Gastroesophageal sphincter (tissue), 4 donors: Measurements from ENCODE around the gene SLC37A4. TPM values are rescaled to one million over a fixed set of nuclear protein-coding genes. Genes with fewer than 3 reads are reported as not detected.

Source experiments
- ATAC-seq: fragments of 150-250 bp; one replicate; pipeline ENCODE4 v1.9.1; 2016; ENCODE audit warnings: mild to moderate bottlenecking, moderate library complexity
- H3K27ac ChIP-seq, 4 donors: fragments of 200-600 bp; sonication (generic) in 3 of 4; 1 replicate in 3 of 4; 2 replicates in 1 of 4; pipeline ENCODE4 v1.5.1; 2016 to 2019
- H3K27me3 ChIP-seq: fragments of 200-600 bp; sonication (generic); one replicate; pipeline ENCODE4 v1.5.1; 2019
- H3K36me3 ChIP-seq, 2 donors: fragments of 200-600 bp; sonication (generic); one replicate each; pipeline ENCODE4 v1.5.1; 2019; ENCODE audit warnings: control low read depth in 1 of 2
- H3K4me1 ChIP-seq, 3 donors: fragments of 200-600 bp; sonication (generic); 1 replicate in 2 of 3; 2 replicates in 1 of 3; pipeline ENCODE4 v1.5.1; 2016 to 2019; ENCODE audit warnings: control low read depth in 2 of 3
- H3K4me3 ChIP-seq, 2 donors: fragments of 200-600 bp; sonication (generic); one replicate each; pipeline ENCODE4 v1.5.1; 2019; ENCODE audit warnings: mild to moderate bottlenecking in 1 of 2, moderate library complexity in 1 of 2
- H3K9me3 ChIP-seq, 3 donors: fragments of 200-600 bp; sonication (generic); one replicate each; pipeline ENCODE4 v1.5.1; 2017 to 2019; ENCODE audit warnings: control low read depth in 2 of 3
- CTCF ChIP-seq, 4 experiments: fragments of 200-600 bp in 2 of 4; fragments of 450-650 bp in 2 of 4; sonication (generic) in 1 of 4; IDR thresholded peaks; one replicate each; pipeline ENCODE4 v1.5.1; 2017 to 2019; ENCODE audit warnings: antibody characterized with exemption in 4 of 4, mild to moderate bottlenecking in 2 of 4, moderate library complexity in 2 of 4
- EP300 ChIP-seq: sonication (generic); formaldehyde crosslinking; IDR thresholded peaks from one replicate; pipeline ENCODE4 v1.6.1; 2017; ENCODE audit warnings: antibody characterized with exemption, mild to moderate bottlenecking
- POLR2A ChIP-seq, 2 donors: fragments of 450-650 bp; IDR thresholded peaks; one replicate each; pipeline ENCODE4 v1.6.1; 2017; ENCODE audit warnings: antibody characterized with exemption in 2 of 2, mild to moderate bottlenecking in 2 of 2, moderate library complexity in 1 of 2
- POLR2AphosphoS5 ChIP-seq: sonication (generic); formaldehyde crosslinking; IDR thresholded peaks from one replicate; pipeline ENCODE4 v1.6.1; 2017; ENCODE audit warnings: antibody characterized with exemption
- WGBS, 2 donors: methylation state at CpG; one replicate each; pipeline ENCODE4 v1.1.5; 2018; ENCODE audit warnings: low coverage in 1 of 2; 5-methylcytosine and 5-hydroxymethylcytosine counted together
- total RNA-seq, 4 donors: library from RNA; depleted of rRNA; stranded (reverse); fragments of >200 nt; gene quantifications; one replicate each; pipeline ENCODE4 v1.1.0, GENCODE V29; 2016

The SLC37A4 gene
- total RNA-seq, 4 donors from 2014 or later, result 10.1 to 11.6 (median 11.1) TPM

DNA sequence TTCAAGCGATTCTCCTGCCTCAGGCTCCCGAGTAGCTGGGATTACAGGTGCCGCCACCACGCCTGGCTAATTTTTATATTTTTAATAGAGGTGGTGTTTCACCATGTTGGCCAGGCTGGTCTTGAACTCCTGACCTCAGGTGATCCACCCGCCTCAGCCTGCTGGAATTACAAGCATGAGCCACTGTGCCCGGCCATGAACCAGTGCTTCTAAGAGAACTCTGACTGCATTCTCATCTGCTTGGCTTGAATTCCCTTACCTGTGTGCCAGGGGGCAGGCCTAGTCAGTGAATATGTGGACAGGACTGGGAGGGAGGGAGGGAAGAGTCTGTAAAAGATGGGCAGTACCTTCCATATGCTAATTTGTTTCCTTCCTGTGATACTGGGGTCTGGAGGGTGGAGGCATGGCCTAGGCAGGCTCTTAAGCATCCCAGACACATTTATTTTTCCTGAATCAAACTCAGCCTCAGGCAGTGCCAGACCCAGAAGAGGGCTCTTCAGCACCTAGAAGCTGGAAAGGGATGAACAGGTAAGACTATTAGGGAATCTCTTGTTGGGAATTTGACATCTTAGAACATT, 19.1 kb downstream of the SLC37A4 start:
- Histone ChIP-seq H3K9me3 (no peaks in the 10 kb centered on the region), H3K4me3 (no peak overlapping the region), H3K27me3 (no peaks in the 10 kb centered on the region), H3K27ac (no peak overlapping the region), H3K36me3 (peaks cover 0 to 100% of the 10 kb centered on the region in 2 donors), H3K4me1 (peaks cover under 1 to 29% (median 9%) of the 10 kb centered on the region in 3 donors)
- TF ChIP-seq POLR2A (IDR thresholded peaks at IDR 0.05), result no peak
- no peak for TF ChIP-seq EP300
- no peak for TF ChIP-seq CTCF (IDR thresholded peaks at IDR 0.05)
- no peak for TF ChIP-seq POLR2AphosphoS5
- WGBS, 2 donors, result 62% methylated on average over 4 of the region's 6 CpGs; no CpG with 5 or more reads in 1 of the 2 donors
- no peak for ATAC-seq

- no peaks in the 10 kb centered on the region for H3K9me3 ChIP-seq
- H3K4me3 ChIP-seq, result no peak overlapping the region
- H3K36me3 ChIP-seq, result peaks cover 0 to 100% of the 10 kb centered on the region in 2 donors
- no peak overlapping the region for H3K27ac ChIP-seq
- no peaks in the 10 kb centered on the region for H3K4me1 ChIP-seq
- TF ChIP-seq POLR2AphosphoS5 (no peak), CTCF (IDR thresholded peaks at IDR 0.05) (no peak), POLR2A (IDR thresholded peaks at IDR 0.05) (no peak), EP300 (no peak)
- H3K27me3 ChIP-seq, result no peaks in the 10 kb centered on the region
- no peak for ATAC-seq
- WGBS, 2 donors, result 89 to 100% methylated on average over 1 of the region's 4 CpGs
These were observed 24.0 kb downstream of the SLC37A4 start for GRCh38 chr11:119006656-119007055.

GRCh38 chr11:119000906-119001305, 29.8 kb downstream of the SLC37A4 start:
- Histone ChIP-seq H3K27ac (no peak overlapping the region), H3K4me1 (peaks cover 0 to 46% (median 17%) of the 10 kb centered on the region in 3 donors), H3K36me3 (peaks cover 0 to 67% of the 10 kb centered on the region in 2 donors), H3K9me3 (no peaks in the 10 kb centered on the region), H3K27me3 (no peaks in the 10 kb centered on the region), H3K4me3 (no peak overlapping the region)
- 31 to 56% methylated on average over 1 of the region's 1 CpG for WGBS, 2 donors
- ATAC-seq, result no peak
- TF ChIP-seq POLR2A (IDR thresholded peaks at IDR 0.05) (no peak), EP300 (no peak), CTCF (IDR thresholded peaks at IDR 0.05) (no peak), POLR2AphosphoS5 (no peak)

- peak overlapping the region; percentile 78 to 91 for H3K4me3 ChIP-seq
- TF ChIP-seq CTCF (IDR thresholded peaks at IDR 0.05) (no peak), POLR2AphosphoS5 (no peak), EP300 (no peak), POLR2A (IDR thresholded peaks at IDR 0.05) (no peak)
- 21 to 42% methylated on average over 6 of the region's 6 CpGs for WGBS, 2 donors
- H3K36me3 ChIP-seq, result peaks cover 0 to 46% of the 10 kb centered on the region in 2 donors
- H3K9me3 ChIP-seq, result no peaks in the 10 kb centered on the region
- peak overlapping the region; percentile 85 to 96 (median 94) for H3K27ac ChIP-seq
- no peaks in the 10 kb centered on the region for H3K27me3 ChIP-seq
- peaks cover 0 to 46% (median 17%) of the 10 kb centered on the region in 3 donors for H3K4me1 ChIP-seq
- ATAC-seq, result no peak
These were observed 31.9 kb downstream of the SLC37A4 start for GRCh38 chr11:118998822-118999221.

- peak; percentile 29 for ATAC-seq
- H3K4me1 ChIP-seq, result peaks cover 0 to 46% (median 17%) of the 10 kb centered on the region in 3 donors
These were observed 32.3 kb downstream of the SLC37A4 start for GRCh38 chr11:118998388-118998717.

More at GRCh38 chr11:118998388-118998717, 32.3 kb downstream of the SLC37A4 start:
- Histone ChIP-seq H3K27me3 (no peaks in the 10 kb centered on the region), H3K36me3 (peaks cover 0 to 41% of the 10 kb centered on the region in 2 donors), H3K4me3 (peak overlapping the region; percentile 78 to 91), H3K9me3 (no peaks in the 10 kb centered on the region), H3K27ac (peak overlapping the region; percentile 85 to 96 (median 94))
- TF ChIP-seq POLR2AphosphoS5 (no peak), POLR2A (IDR thresholded peaks at IDR 0.05) (no peak), CTCF (IDR thresholded peaks at IDR 0.05) (no peak), EP300 (no peak)
- WGBS, 2 donors, result 0% methylated on average over 2 of the region's 19 CpGs; no CpG with 5 or more reads in 1 of the 2 donors
